Neural cell (in vitro differentiated cells): ENCODE measurements around the gene ARMH1. TPM values are rescaled to one million over a fixed set of nuclear protein-coding genes. Genes with fewer than 3 reads are reported as not detected.
"Not testable (repeated sequence)": the region's sequence is repeated elsewhere in the genome, so short reads cannot be mapped to it uniquely, and the experiment has no call there.

Source experiments
- H2AFZ ChIP-seq: fragments of 200-600, 300-800 bp; sonication (generic), shearing (Covaris generic); 2 replicates; pipeline ENCODE4 v1.6.0; 2014; ENCODE audit warnings: low read depth, mild to moderate bottlenecking, antibody characterized with exemption, low read length, moderate library complexity
- H3F3A ChIP-seq: fragments of 200-600 bp; shearing (Covaris generic); 2 replicates; pipeline ENCODE4 v1.6.1; 2016; ENCODE audit warnings: mild to moderate bottlenecking, moderate library complexity, mixed read lengths, antibody characterized with exemption, low read length; ENCODE audit not compliant: insufficient read depth, poor library complexity, severe bottlenecking
- H3K27ac ChIP-seq: fragments of 200-600, 300-800 bp; sonication (generic), shearing (Covaris generic); 2 replicates; pipeline ENCODE4 v1.5.1; 2014; ENCODE audit warnings: mild to moderate bottlenecking, low read length, moderate library complexity
- H3K27me3 ChIP-seq: fragments of 300-800, 200-600 bp; sonication (generic), shearing (Covaris generic); 2 replicates; pipeline ENCODE4 v1.6.0; 2014; ENCODE audit warnings: mild to moderate bottlenecking, low read depth, low read length, moderate library complexity; ENCODE audit not compliant: insufficient read depth
- H3K36me3 ChIP-seq: fragments of 300-800, 200-600 bp; sonication (generic), shearing (Covaris generic); 2 replicates; pipeline ENCODE4 v1.5.1; 2014; ENCODE audit warnings: mild to moderate bottlenecking, antibody characterized with exemption, low read length, moderate library complexity; ENCODE audit not compliant: insufficient read depth
- H3K4me2 ChIP-seq: fragments of 300-800, 200-600 bp; sonication (generic), shearing (Covaris generic); 2 replicates; pipeline ENCODE4 v1.6.0; 2014; ENCODE audit warnings: mild to moderate bottlenecking, low read length
- H3K4me3 ChIP-seq: fragments of 300-800, 200-600 bp; sonication (generic), shearing (Covaris generic); 2 replicates; pipeline ENCODE4 v1.5.1; 2014; ENCODE audit warnings: mild to moderate bottlenecking, low read length, moderate library complexity
- H3K79me2 ChIP-seq: fragments of 200-600 bp; shearing (Covaris generic); replicated peaks from 2 replicates; pipeline ENCODE4 v1.6.0; 2014; ENCODE audit warnings: mild to moderate bottlenecking, low read length, moderate library complexity; ENCODE audit not compliant: insufficient read depth
- H3K9ac ChIP-seq: fragments of 300-800, 200-600 bp; sonication (generic), shearing (Covaris generic); 2 replicates; pipeline ENCODE4 v1.6.1; 2016; ENCODE audit warnings: mild to moderate bottlenecking, low read length, mixed read lengths
- H3K9me2 ChIP-seq: fragments of 200-600 bp; shearing (Covaris generic); 2 replicates; pipeline ENCODE4 v1.6.1; 2016; ENCODE audit warnings: mild to moderate bottlenecking, low read length, mixed read lengths; ENCODE audit not compliant: insufficient read depth
- H3K9me3 ChIP-seq: fragments of 200-600, 300-800 bp; sonication (generic), shearing (Covaris generic); 2 replicates; pipeline ENCODE4 v1.6.1; 2016; ENCODE audit warnings: mild to moderate bottlenecking, mixed run types, low read length, moderate library complexity, mixed read lengths
- H4K20me1 ChIP-seq: fragments of 200-600 bp; shearing (Covaris generic); 2 replicates; pipeline ENCODE4 v1.6.1; 2016; ENCODE audit warnings: mild to moderate bottlenecking, mixed run types; ENCODE audit not compliant: insufficient read depth
- CTCF ChIP-seq: fragments of 450-650 bp; IDR thresholded peaks from 2 replicates; pipeline ENCODE4 v1.5.1; 2014; ENCODE audit warnings: antibody characterized with exemption, mild to moderate bottlenecking, moderate library complexity; ENCODE audit not compliant: poor library complexity, severe bottlenecking
- EP300 ChIP-seq: fragments of 450-650 bp; conservative IDR thresholded peaks from 2 replicates; pipeline ENCODE4 v1.6.1; 2014; ENCODE audit warnings: antibody characterized with exemption, mild to moderate bottlenecking, moderate library complexity; ENCODE audit not compliant: poor library complexity, severe bottlenecking
- EZH2 ChIP-seq: fragments of 200-600, 300-800 bp; shearing (Covaris generic), sonication (generic); IDR thresholded peaks from 2 replicates; pipeline ENCODE4 v1.6.1; 2014; ENCODE audit warnings: antibody characterized with exemption, low read length, borderline replicate concordance, mild to moderate bottlenecking; ENCODE audit not compliant: insufficient read depth, poor library complexity, severe bottlenecking
- MXI1 ChIP-seq: fragments of 450-650 bp; conservative IDR thresholded peaks from 2 replicates; pipeline ENCODE4 v1.6.1; 2014; ENCODE audit warnings: antibody characterized with exemption, mild to moderate bottlenecking; ENCODE audit not compliant: poor library complexity, severe bottlenecking
- POLR2AphosphoS5 ChIP-seq: IDR thresholded peaks from 2 replicates; pipeline ENCODE4 v1.6.1; 2012
- RAD21 ChIP-seq: fragments of 450-650 bp; conservative IDR thresholded peaks from 2 replicates; pipeline ENCODE4 v1.6.1; 2014; ENCODE audit warnings: antibody characterized with exemption, mild to moderate bottlenecking, moderate library complexity
- REST ChIP-seq: IDR thresholded peaks from 2 replicates; pipeline ENCODE4 v1.6.1; 2012; ENCODE audit warnings: borderline replicate concordance
- SMC3 ChIP-seq: fragments of 450-650 bp; conservative IDR thresholded peaks from 2 replicates; pipeline ENCODE4 v1.6.1; 2014; ENCODE audit warnings: antibody characterized with exemption, mild to moderate bottlenecking, moderate library complexity; ENCODE audit not compliant: poor library complexity
- TAF1 ChIP-seq: IDR thresholded peaks from 2 replicates; pipeline ENCODE4 v1.6.1; 2012; ENCODE audit warnings: low read depth
- polyA plus RNA-seq: library from polyadenylated mRNA; depleted of rRNA; stranded (reverse); fragments of >200 nt; gene quantifications from 2 replicates; pipeline ENCODE4 v1.2.3, GENCODE V29; 2014

The ARMH1 gene
- polyA plus RNA-seq, 1 donor from 2014 or later = 105 TPM

- Histone ChIP-seq H2AFZ (no peak overlapping the region), H3K9me2 (no peaks in the 10 kb centered on the region), H4K20me1 (no peaks in the 10 kb centered on the region), H3K4me2 (no peak overlapping the region), H3K79me2 (no peaks in the 10 kb centered on the region), H3K4me3 (no peak overlapping the region), H3K9me3 (no peaks in the 10 kb centered on the region), H3K27me3 (no peaks in the 10 kb centered on the region), H3K9ac (no peak overlapping the region), H3K36me3 (no peaks in the 10 kb centered on the region), H3F3A (no peaks in the 10 kb centered on the region), H3K27ac (no peak overlapping the region)
- TF ChIP-seq RAD21 (no peak), REST (no peak), TAF1 (no peak), SMC3 (no peak), EZH2 (no peak), POLR2AphosphoS5 (no peak), MXI1 (no peak), CTCF (no peak), EP300 (no peak)
Measured at GRCh38 chr1:44664730-44665370, 9.7 kb upstream of the ARMH1 start.

- not testable (repeated sequence) for H3K9ac ChIP-seq, H4K20me1 ChIP-seq, H3K4me2 ChIP-seq, H3K9me3 ChIP-seq, H3K9me2 ChIP-seq, H2AFZ ChIP-seq, H3K36me3 ChIP-seq, H3K79me2 ChIP-seq, H3F3A ChIP-seq, H3K27ac ChIP-seq, H3K27me3 ChIP-seq, H3K4me3 ChIP-seq
Measured at GRCh38 chr1:44666719-44667118, 7.8 kb upstream of the ARMH1 start.
